Panc1 (cell line): Measurements from ENCODE around the gene TIMP3. TPM values are rescaled to one million over a fixed set of nuclear protein-coding genes. Genes with fewer than 3 reads are reported as not detected.

ENCODE experiments used
- ATAC-seq: fragments of 200-7000 bp; cut with Tn5 transposase; 2 replicates; pipeline ENCODE4 v1.9.1; 2020; ENCODE audit warnings: mild to moderate bottlenecking, moderate library complexity
- BruUV-seq: library from RNA; stranded (reverse); fragments of 400-500 nt; replicated peaks from 2 replicates; lab custom pipeline; 2021; lab: Mats Ljungman, UMichigan
- CTCF ChIA-PET: fragments of 300-600 bp; sonication (Branson Sonifier 250); formaldehyde crosslinking; loops from one replicate; lab custom pipeline; 2022; ENCODE audit warnings: antibody characterized with exemption; lab: Charles Lee
- POLR2A ChIA-PET: fragments of 300-600 bp; sonication (Branson Sonifier 250); formaldehyde crosslinking; loops from one replicate; lab custom pipeline; 2022; ENCODE audit warnings: antibody characterized with exemption; lab: Charles Lee
- DNase-seq: peaks from one replicate; pipeline ENCODE4 v3.0.0-alpha.2; 2010; ENCODE audit warnings: low read depth, low spot score
- H3K27ac ChIP-seq: 2 replicates; pipeline ENCODE4 v1.5.1; 2011; ENCODE audit warnings: mild to moderate bottlenecking, low read length, inconsistent platforms
- H3K27me3 ChIP-seq: fragments of 200-500 bp; sonication (Bioruptor generic); 2 replicates; pipeline ENCODE4 v1.6.0; 2014; ENCODE audit warnings: low read length, inconsistent platforms; ENCODE audit not compliant: control insufficient read depth, insufficient read depth
- H3K36me3 ChIP-seq: fragments of 200-500 bp; sonication (Bioruptor generic); 2 replicates; pipeline ENCODE4 v1.5.1; 2014; ENCODE audit warnings: inconsistent platforms, mild to moderate bottlenecking, low read length, moderate library complexity; ENCODE audit not compliant: control insufficient read depth, insufficient read depth
- H3K4me1 ChIP-seq: 2 replicates; pipeline ENCODE4 v1.5.1; 2011; ENCODE audit warnings: inconsistent platforms, mild to moderate bottlenecking, low read length, moderate library complexity; ENCODE audit not compliant: control insufficient read depth, insufficient read depth
- H3K4me3 ChIP-seq, 2 experiments: 2 replicates each; pipeline ENCODE4 v1.5.1; 2011 to 2012; ENCODE audit warnings: low read depth in 2 of 2, low read length in 2 of 2, mild to moderate bottlenecking in 2 of 2, inconsistent platforms in 1 of 2, moderate library complexity in 1 of 2
- H3K9me3 ChIP-seq: fragments of 200-500 bp; sonication (Bioruptor generic); 2 replicates; pipeline ENCODE4 v1.5.1; 2014; ENCODE audit warnings: low read depth, mild to moderate bottlenecking, inconsistent platforms, low read length, moderate library complexity; ENCODE audit not compliant: control insufficient read depth, insufficient read depth
- POLR2AphosphoS5 ChIP-seq: IDR thresholded peaks from 2 replicates; pipeline ENCODE4 v1.6.1; 2012; ENCODE audit warnings: mild to moderate bottlenecking, low read depth, low read length, moderate library complexity
- SIN3A ChIP-seq: IDR thresholded peaks from 2 replicates; pipeline ENCODE4 v1.6.1; 2012; ENCODE audit warnings: low read depth, mild to moderate bottlenecking, low read length, moderate library complexity, borderline replicate concordance; ENCODE audit not compliant: insufficient read depth
- TCF7L2 ChIP-seq: IDR thresholded peaks from 2 replicates; pipeline ENCODE4 v1.6.1; 2011; ENCODE audit warnings: mild to moderate bottlenecking, low read depth, low read length, inconsistent platforms
- in situ Hi-C: cut with HindIII; loops from 2 replicates; pipeline ENCODE4 v1.10.0; 2016; ENCODE audit warnings: low sequenced_read_pairs, low pct_unique_long_range_greater_than_20kb
- intact Hi-C: fragments of 100-400 bp; cut with micrococcal nuclease; formaldehyde crosslinking; loops from one replicate; pipeline ENCODE4 v1.10.0; 2022; ENCODE audit not compliant: unreplicated experiment
- total RNA-seq: library from RNA; stranded (reverse); gene quantifications from one replicate; pipeline ENCODE4 v1.2.1, GENCODE V29; 2021; ENCODE audit not compliant: unreplicated experiment
- TF ChIP-seq, protein P1 (sequence below): fragments of 450-650 bp; IDR thresholded peaks from 2 replicates; pipeline ENCODE4 v1.5.1; 2017; ENCODE audit warnings: mild to moderate bottlenecking
- TF ChIP-seq, protein P2 (sequence below), 2 experiments: IDR thresholded peaks; 2 replicates each; pipeline ENCODE4 v1.6.1; 2011 to 2012; ENCODE audit warnings: low read depth in 2 of 2, control low read depth in 1 of 2, low read length in 1 of 2, mild to moderate bottlenecking in 1 of 2, moderate library complexity in 1 of 2; ENCODE audit not compliant: insufficient read depth in 1 of 2

TIMP3 gene
- total RNA-seq, 1 experiment from 2014 or later, result 0.67 TPM

DNA sequence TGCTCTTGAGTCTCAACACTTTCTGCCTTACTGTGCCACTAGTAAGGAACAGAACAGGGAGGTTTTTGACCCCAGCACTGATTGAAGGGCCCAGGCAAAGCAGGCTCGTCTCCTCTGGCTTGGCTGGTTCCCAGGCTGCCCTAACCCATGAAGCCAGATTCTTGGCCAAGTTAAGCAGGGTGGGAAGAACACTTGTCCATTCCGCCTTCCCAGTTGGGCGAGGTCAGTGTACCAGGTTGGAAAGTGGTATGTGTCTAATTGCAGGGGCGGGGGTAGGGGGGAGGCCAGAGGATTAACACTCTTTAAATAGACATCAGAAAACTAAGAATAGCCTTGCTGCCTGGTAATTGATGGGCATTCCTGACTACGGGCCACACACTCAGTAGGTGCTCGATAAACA lies 14.4 kb downstream of the TIMP3 start:
- POLR2A ChIA-PET, result no interaction called here
- CTCF ChIA-PET, result no interaction called here
- intact Hi-C loops, result no loop called here
- ATAC-seq (no peak), DNase-seq (no peak)
- no TSS peak for BruUV-seq
- Histone ChIP-seq H3K4me3 (no peak overlapping the region), H3K27me3 (no peaks in the 10 kb centered on the region; the same call in 1 of the 2 replicates), H3K9me3 (no peaks in the 10 kb centered on the region), H3K4me1 (no peaks in the 10 kb centered on the region), H3K27ac (no peak overlapping the region), H3K36me3 (no peaks in the 10 kb centered on the region)
- in situ Hi-C loops, result no loop called here
- TF ChIP-seq POLR2AphosphoS5 (no peak), SIN3A (no peak), TCF7L2 (no peak)
- TF ChIP-seq, protein P1, sequence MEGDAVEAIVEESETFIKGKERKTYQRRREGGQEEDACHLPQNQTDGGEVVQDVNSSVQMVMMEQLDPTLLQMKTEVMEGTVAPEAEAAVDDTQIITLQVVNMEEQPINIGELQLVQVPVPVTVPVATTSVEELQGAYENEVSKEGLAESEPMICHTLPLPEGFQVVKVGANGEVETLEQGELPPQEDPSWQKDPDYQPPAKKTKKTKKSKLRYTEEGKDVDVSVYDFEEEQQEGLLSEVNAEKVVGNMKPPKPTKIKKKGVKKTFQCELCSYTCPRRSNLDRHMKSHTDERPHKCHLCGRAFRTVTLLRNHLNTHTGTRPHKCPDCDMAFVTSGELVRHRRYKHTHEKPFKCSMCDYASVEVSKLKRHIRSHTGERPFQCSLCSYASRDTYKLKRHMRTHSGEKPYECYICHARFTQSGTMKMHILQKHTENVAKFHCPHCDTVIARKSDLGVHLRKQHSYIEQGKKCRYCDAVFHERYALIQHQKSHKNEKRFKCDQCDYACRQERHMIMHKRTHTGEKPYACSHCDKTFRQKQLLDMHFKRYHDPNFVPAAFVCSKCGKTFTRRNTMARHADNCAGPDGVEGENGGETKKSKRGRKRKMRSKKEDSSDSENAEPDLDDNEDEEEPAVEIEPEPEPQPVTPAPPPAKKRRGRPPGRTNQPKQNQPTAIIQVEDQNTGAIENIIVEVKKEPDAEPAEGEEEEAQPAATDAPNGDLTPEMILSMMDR, result no peak

DNA sequence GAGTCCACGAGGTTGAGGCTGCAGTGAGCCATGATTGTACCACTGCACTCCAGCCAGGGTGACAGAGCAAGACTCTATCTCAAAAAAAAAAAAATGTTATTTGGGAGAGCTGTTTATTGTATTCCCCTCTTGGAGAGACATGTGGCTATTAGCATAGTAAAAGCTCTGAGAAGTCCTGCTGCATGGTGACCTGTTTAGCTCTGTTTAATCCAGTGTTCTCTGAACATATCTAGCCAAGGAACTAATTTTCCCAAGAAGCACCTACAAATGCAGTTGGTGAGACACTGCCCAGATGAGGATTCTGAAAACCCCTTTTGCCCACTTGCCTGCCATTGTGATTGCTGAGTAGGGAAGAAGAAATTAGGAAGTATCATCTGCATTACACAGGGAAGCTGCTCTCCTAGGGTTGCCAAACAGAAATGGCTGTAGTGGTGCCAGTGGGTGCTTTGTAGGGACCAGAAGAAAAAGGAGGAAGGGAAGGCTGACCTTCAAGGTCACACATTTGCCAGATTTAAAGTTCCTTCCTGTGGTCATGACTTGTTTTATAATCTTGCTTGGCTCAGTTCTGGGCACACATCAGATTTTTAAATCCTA lies 15.7 kb downstream of the TIMP3 start:
- H3K36me3 ChIP-seq, result no peaks in the 10 kb centered on the region
- POLR2A ChIA-PET, result no interaction called here
- no TSS peak for BruUV-seq

More for the DNA sequence above, 15.7 kb downstream of the TIMP3 start:
- H3K4me3 ChIP-seq, result no peak overlapping the region
- DNase-seq (no peak), ATAC-seq (no peak)
- CTCF ChIA-PET, result no interaction called here
- H3K27me3 ChIP-seq, result no peaks in the 10 kb centered on the region; the same call in 1 of the 2 replicates
- H3K9me3 ChIP-seq, result no peaks in the 10 kb centered on the region
- in situ Hi-C loops, result no loop called here
- H3K4me1 ChIP-seq, result no peaks in the 10 kb centered on the region
- TF ChIP-seq, protein P2, sequence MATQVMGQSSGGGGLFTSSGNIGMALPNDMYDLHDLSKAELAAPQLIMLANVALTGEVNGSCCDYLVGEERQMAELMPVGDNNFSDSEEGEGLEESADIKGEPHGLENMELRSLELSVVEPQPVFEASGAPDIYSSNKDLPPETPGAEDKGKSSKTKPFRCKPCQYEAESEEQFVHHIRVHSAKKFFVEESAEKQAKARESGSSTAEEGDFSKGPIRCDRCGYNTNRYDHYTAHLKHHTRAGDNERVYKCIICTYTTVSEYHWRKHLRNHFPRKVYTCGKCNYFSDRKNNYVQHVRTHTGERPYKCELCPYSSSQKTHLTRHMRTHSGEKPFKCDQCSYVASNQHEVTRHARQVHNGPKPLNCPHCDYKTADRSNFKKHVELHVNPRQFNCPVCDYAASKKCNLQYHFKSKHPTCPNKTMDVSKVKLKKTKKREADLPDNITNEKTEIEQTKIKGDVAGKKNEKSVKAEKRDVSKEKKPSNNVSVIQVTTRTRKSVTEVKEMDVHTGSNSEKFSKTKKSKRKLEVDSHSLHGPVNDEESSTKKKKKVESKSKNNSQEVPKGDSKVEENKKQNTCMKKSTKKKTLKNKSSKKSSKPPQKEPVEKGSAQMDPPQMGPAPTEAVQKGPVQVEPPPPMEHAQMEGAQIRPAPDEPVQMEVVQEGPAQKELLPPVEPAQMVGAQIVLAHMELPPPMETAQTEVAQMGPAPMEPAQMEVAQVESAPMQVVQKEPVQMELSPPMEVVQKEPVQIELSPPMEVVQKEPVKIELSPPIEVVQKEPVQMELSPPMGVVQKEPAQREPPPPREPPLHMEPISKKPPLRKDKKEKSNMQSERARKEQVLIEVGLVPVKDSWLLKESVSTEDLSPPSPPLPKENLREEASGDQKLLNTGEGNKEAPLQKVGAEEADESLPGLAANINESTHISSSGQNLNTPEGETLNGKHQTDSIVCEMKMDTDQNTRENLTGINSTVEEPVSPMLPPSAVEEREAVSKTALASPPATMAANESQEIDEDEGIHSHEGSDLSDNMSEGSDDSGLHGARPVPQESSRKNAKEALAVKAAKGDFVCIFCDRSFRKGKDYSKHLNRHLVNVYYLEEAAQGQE (IDR thresholded peaks at IDR 0.05; ENCODE audit: insufficient read depth in 1 of 2, low read depth in 2 of 2, low read length in 1 of 2), result no peak
- TF ChIP-seq TCF7L2 (no peak), SIN3A (no peak)
- TF ChIP-seq, protein P1, result no peak
- intact Hi-C loops, result no loop called here
- no peak overlapping the region for H3K27ac ChIP-seq
